NCI-H345 treated with DMSO at 0.1 percent for 48 hours (cell line): Measurements from ENCODE around the gene ZNF568.

ENCODE experiments used
- DNase-seq: peaks from one replicate; lab custom pipeline; 2025; ENCODE audit not compliant: unreplicated experiment; lab: John Stamatoyannopoulos, UW

ZNF568 gene

GRCh38 chr19:36915992-36916830, at the start of gene ZNF568, which contains the start of gene ZNF829:
ZNF568 (plus strand) TSS chr19:36916332; CDS start chr19:36922771, 6,439 bp downstream.
ZNF829 (minus strand) TSS chr19:36916291; CDS start chr19:36915167, 1,124 bp downstream.
- peak; percentile 99 for DNase-seq

GRCh38 chr19:36876993-36877938, 38.9 kb upstream of the ZNF568 start:
- DNase-seq = no peak

- no peak for DNase-seq
Observed at GRCh38 chr19:36891768-36892357, 24.3 kb upstream of the ZNF568 start.

- no peak for DNase-seq
Observed at GRCh38 chr19:36894849-36895383, 21.2 kb upstream of the ZNF568 start.

GRCh38 chr19:36898422-36898821, 17.7 kb upstream of the ZNF568 start:
- DNase-seq = no peak

GRCh38 chr19:36916991-36917390, 859 bp downstream of the ZNF568 start:
- DNase-seq = no peak

- no peak for DNase-seq
Observed at GRCh38 chr19:36918090-36918489, 2.0 kb downstream of the ZNF568 start.

GRCh38 chr19:36931684-36932083, 15.6 kb downstream of the ZNF568 start:
- DNase-seq = no peak

GRCh38 chr19:36939153-36939552, 23.0 kb downstream of the ZNF568 start:
- no peak for DNase-seq

- no peak for DNase-seq
Observed at GRCh38 chr19:36950335-36951119, 34.4 kb downstream of the ZNF568 start.

GRCh38 chr19:36962346-36962745, 46.2 kb downstream of the ZNF568 start:
- DNase-seq = no peak

- DNase-seq = peak; percentile 89
Observed at GRCh38 chr19:36963280-36963679, 47.1 kb downstream of the ZNF568 start.

GRCh38 chr19:36972571-36972970, 56.4 kb downstream of the ZNF568 start:
- no peak for DNase-seq

GRCh38 chr19:36973021-36973843, 57.1 kb downstream of the ZNF568 start:
- peak; percentile 11 for DNase-seq

GRCh38 chr19:36973844-36974195, 57.7 kb downstream of the ZNF568 start:
- no peak for DNase-seq

- no peak for DNase-seq
Observed at GRCh38 chr19:36986131-36986530, 70.0 kb downstream of the ZNF568 start.

GRCh38 chr19:36986601-36987000, 70.5 kb downstream of the ZNF568 start:
- peak; percentile 91 for DNase-seq

- DNase-seq = peak; percentile 37
Observed at GRCh38 chr19:36987091-36987490, 71.0 kb downstream of the ZNF568 start.

- no peak for DNase-seq
Observed at GRCh38 chr19:36997152-36997842, 81.2 kb downstream of the ZNF568 start.
